HG02870 (cell line): Measurements from ENCODE around the gene DENND2D.

Experiments used
- ATAC-seq: cut with Tn5 transposase; IDR thresholded peaks from one replicate; pipeline ENCODE4 v1.9.1; 2021; ENCODE audit warnings: mild to moderate bottlenecking, moderate library complexity; ENCODE audit not compliant: unreplicated experiment

DENND2D gene

GRCh38 chr1:111139956-111140679 lies 60.3 kb downstream of the DENND2D start, which contains the start of the genes CEPT1 and DRAM2:
TSS of gene CEPT1 (plus strand) at chr1:111140223. CDS start at chr1:111147715, 7,492 bp downstream.
TSS of gene DRAM2 (minus strand) at chr1:111140093. CDS start at chr1:111131554, 8,539 bp downstream.
- peak; percentile 43 for ATAC-seq

GRCh38 chr1:111139324-111139955 lies 61.0 kb downstream of the DENND2D start:
- peak; percentile 20 for ATAC-seq
